GM12872 (cell line): ENCODE measurements around the gene ZNF638.
A peak's percentile ranks its signal among the peaks of the same experiment; 100 is the strongest.

Experiments used
- CTCF ChIP-seq: IDR thresholded peaks from 3 replicates; pipeline ENCODE4 v1.5.1; 2011; ENCODE audit warnings: low read depth, mild to moderate bottlenecking, low read length, moderate library complexity; ENCODE audit not compliant: insufficient read depth

Gene ZNF638

GRCh38 chr2:71298914-71299313, 32.7 kb upstream of the ZNF638 start:
- TF ChIP-seq CTCF = no peak

GRCh38 chr2:71299507-71299906, 32.1 kb upstream of the ZNF638 start:
- TF ChIP-seq CTCF = peak; percentile 56; the same call in 2 of the 3 replicates

GRCh38 chr2:71303849-71304248, 27.7 kb upstream of the ZNF638 start:
- no peak for TF ChIP-seq CTCF

- no peak for TF ChIP-seq CTCF
Observed at GRCh38 chr2:71306762-71307161, 24.8 kb upstream of the ZNF638 start.

GRCh38 chr2:71313016-71313766, 18.4 kb upstream of the ZNF638 start:
- TF ChIP-seq CTCF = no peak

GRCh38 chr2:71317060-71317459, 14.5 kb upstream of the ZNF638 start:
- no peak for TF ChIP-seq CTCF

- TF ChIP-seq CTCF = no peak
Observed at GRCh38 chr2:71323386-71323785, 8.2 kb upstream of the ZNF638 start.
